ENCODE results near the gene LOXHD1.

GRCh38 chr18:46683252-46683651 is 26.2 kb upstream of the LOXHD1 start:
- no peak for TF ChIP-seq CTCF (IDR thresholded peaks at IDR 0.05)
- no peak for TF ChIP-seq EZH2 (IDR thresholded peaks at IDR 0.05; ENCODE audit: borderline replicate concordance, insufficient read depth, low read depth, low read length, poor library complexity, severe bottlenecking)

All from B cell (primary cell).